Activated effector memory CD4-positive, alpha-beta T cell treated with anti-CD3 and anti-CD28 coated beads, Interleukin-2, amount 50 U/mL, for 16 hours (primary cell): ENCODE results near the gene CEP120.
"Not testable (repeated sequence)": the region's sequence is repeated elsewhere in the genome, so short reads cannot be mapped to it uniquely, and the experiment has no call there.

Source experiments
- DNase-seq: peaks from one replicate; pipeline ENCODE4 v3.0.0-alpha.2; 2020

CEP120 gene

DNA sequence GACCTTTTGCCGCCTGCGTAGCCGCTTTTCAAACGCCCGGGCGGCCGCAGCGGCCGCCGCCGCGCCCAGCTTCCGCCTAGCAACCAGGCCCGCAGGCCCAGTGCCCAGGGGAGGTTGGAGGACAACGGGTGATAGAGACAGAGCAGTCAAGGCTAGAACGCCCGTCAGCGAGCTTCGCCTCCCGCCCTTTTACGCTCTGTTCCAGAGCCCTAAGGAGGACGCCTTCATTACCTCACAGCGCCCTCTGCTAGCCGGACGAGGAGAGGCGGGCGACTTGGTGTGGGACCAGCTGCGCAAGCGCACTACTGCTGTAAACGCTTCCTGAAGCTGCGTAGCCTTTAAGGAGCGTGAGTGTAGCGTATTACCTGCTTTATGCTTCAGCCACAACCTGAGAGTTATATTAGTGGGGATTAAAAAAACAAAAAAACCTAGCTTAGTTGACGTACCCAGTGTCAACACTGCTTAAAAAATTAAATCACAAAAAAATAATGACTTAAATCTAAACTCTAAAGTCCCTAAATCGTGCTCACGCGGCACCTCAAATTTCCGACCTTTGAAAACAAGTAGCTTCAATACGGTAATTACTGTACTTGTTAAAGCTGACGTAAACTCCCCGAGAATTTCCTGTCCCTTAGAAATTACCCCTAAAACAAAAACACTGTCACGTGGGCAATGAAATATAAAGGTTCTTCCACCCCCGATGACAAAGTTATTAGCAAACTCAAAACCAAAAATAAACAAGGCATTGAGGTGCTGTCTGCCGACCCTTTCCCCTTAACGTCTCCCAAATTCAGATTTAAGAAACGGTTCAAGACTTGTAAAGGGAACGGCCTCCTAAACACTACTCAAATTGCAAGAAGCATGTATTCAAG lies at the start of gene CEP120:
TSS of gene CEP120 (minus strand) at position 126 of the 872 bp plus-strand sequence. CDS start 405 bp downstream, outside the sequence.
- peak; percentile 99 for DNase-seq

GRCh38 chr5:123472150-123472924 lies 49.1 kb upstream of the CEP120 start:
- DNase-seq: no peak

DNA sequence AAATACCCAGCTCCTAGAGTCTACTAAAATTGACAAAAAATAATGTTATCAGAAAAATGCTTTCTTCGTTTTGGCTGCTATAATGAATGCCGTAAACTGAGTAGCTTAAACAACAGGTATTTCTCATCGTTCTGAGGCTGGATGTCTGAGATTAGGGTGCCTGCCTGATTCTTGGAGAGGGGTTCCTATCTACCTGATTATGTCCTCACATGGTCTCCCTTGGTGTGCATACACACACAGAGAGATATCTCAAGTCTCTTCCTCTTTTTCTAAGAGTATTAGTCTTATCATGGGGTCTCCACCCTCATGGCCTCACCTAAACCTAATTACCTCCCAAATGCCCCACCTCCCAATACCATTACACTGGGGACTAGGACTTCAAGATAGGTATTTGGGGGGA lies 48.2 kb upstream of the CEP120 start:
- no peak for DNase-seq

DNA sequence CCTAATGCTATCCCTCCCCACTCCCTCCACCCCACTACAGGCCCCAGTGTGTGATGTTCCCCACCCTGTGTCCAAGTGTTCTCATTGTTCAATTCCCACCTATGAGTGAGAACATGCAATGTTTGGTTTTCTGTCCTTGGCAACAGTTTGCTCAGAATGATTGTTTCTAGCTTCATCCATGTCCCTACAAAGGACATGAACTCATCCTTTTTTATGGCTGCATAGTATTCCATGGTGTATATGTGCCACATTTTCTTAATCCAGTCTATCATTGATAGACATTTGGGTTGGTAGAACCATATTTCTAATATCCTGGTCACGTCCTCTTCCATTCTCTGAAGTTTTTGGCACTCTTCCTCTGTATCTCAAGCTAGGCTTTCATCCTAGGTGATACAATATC lies 43.6 kb upstream of the CEP120 start:
- not testable (repeated sequence) for DNase-seq

DNA sequence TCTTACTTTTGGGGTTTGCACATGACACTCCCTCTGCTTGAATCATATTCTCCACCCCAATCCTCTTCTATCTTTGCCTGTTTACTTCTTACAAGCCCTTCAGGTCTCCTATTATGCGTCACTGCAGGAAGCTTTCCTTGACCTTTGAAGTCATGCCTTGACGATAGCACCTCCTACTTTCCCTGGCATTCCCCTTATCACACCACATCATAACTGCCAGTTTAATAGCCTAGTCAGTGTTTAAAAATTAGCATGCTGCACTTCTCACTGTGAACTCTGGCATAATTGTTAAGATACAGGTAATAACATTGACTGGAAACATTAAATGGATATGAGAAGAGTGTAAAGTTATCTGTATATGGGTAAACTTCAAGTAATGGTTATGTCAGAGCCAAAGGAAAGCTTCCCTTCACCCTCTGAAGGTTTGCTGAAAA lies 37.1 kb upstream of the CEP120 start:
- DNase-seq: no peak

DNA sequence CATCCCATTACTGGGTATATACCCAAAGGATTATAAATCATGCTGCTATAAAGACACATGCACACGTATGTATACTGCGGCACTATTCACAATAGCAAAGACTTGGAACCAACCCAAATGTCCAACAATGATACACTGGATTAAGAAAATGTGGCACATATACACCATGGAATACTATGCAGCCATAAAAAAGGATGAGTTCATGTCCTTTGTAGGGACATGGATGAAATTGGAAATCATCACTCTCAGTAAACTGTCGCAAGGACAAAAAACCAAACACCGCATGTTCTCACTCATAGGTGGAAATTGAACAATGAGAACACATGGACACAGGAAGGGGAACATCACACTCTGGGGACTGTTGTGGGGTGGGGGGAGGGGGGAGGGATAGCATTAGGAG lies 35.8 kb upstream of the CEP120 start:
- not testable (repeated sequence) for DNase-seq

DNA sequence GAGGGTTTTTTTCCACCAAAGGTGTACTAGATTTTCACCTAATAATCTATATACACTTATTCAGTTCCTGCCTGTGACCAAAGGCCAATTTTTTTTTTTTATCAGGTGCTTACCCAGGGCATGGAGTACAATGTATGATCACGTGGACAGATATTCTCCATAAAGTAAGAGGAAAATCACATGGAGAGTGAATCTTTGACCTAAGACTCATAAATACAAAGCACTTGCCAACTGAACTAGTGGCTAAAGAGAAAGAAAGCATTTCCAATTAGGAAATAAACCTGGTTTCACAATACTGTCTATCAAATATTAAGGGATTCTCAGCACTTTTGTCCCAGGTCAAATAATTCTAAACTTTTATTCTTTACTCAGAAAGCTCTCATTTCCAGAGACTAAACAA lies 33.0 kb upstream of the CEP120 start:
- DNase-seq: no peak

- no peak for DNase-seq
Observed at GRCh38 chr5:123455640-123456039, 32.4 kb upstream of the CEP120 start.

GRCh38 chr5:123455095-123455494 lies 31.9 kb upstream of the CEP120 start:
- DNase-seq: no peak

- DNase-seq: no peak
Observed at GRCh38 chr5:123454259-123454911, 31.2 kb upstream of the CEP120 start.

GRCh38 chr5:123452401-123452800 lies 29.2 kb upstream of the CEP120 start:
- DNase-seq: no peak

DNA sequence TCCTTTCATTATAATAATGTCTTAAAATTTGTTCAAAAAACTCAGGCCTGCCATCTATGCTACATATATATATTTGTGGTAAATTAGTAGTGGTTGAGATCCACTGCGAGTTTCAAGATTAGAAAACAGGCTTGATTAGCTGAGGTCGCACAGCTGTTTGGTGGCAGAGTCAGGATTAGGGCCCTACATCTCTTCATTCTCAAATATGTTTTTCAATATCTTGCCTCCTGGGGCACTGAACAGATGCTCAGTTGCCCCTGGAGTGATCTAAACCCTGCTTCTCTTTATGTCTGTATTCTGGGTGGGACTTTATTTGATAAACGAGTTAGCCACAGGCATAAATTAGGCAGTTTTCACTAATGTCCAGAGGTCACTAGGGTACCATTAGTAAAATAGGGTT lies 27.8 kb upstream of the CEP120 start:
- DNase-seq: no peak

DNA sequence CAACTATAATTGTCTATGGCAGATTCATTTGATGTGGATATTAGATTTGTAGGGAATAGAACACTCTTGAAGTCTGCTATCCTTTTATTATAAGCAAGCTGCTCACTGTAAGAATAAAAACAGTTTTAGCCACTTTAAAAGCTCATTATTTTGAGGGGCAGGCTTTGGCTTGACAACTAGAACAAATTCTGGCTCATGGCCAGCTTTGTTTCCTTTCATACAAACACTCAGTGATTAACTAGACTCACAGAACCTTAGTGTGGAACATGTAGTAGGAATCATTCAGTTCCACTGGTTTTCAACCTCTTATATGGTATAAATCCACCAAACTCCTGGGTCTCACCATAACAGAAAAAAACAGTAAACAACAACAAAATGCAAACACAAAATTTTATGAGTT lies 27.4 kb upstream of the CEP120 start:
- no peak for DNase-seq

GRCh38 chr5:123450114-123450513 lies 26.9 kb upstream of the CEP120 start:
- no peak for DNase-seq

- DNase-seq: no peak
Observed at GRCh38 chr5:123449424-123449974, 26.3 kb upstream of the CEP120 start.

- no peak for DNase-seq
Observed at GRCh38 chr5:123448743-123449142, 25.5 kb upstream of the CEP120 start.

GRCh38 chr5:123448017-123448617 lies 24.9 kb upstream of the CEP120 start:
- no peak for DNase-seq

GRCh38 chr5:123444016-123444415 lies 20.8 kb upstream of the CEP120 start:
- no peak for DNase-seq

DNA sequence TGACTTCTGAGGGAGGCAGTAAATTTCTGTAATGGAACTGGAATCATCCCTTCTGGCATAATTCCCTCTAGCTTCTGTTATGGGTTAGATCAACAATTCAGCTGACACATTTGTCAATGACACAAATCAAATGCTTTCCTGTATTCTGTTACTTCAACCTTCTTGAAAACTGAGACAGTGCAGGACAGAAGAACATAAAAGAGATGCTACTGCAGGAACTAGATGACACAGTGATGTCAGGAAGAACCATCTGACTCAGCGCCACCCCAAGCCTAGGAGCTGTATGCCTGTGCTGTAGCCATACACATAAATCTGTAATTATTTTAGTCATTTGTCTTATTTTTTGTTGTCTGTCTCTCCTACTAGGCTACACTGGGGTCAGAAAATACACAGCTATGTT lies 18.2 kb upstream of the CEP120 start:
- DNase-seq: peak; percentile 67

- DNase-seq: no peak
Observed at GRCh38 chr5:123440456-123441181, 17.4 kb upstream of the CEP120 start.

GRCh38 chr5:123439709-123440108 lies 16.5 kb upstream of the CEP120 start:
- DNase-seq: no peak

DNA sequence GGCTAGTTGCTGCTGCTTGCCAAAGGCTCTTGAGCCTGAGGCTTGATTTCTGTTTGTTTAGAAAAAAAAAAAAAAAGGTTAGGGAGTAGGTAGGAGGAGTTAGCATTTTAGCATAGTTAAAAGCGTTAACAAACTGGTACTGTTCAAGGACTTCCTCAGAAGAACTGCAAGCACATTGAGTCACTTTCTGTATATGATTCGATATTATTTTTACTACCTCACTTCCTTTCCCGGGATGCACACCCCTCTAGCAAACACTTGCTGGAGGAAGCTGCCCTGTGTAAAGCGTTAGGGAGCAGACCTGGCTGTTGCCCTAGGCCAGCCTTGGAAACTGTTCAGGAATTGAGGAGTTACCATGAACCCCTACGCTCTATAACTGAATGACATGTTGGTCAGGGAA lies 15.7 kb upstream of the CEP120 start:
- DNase-seq: no peak
